ENCODE measurements around the gene SLC9A9. TPM values are rescaled to one million over a fixed set of nuclear protein-coding genes. Genes with fewer than 3 reads are reported as not detected.

The SLC9A9 gene
- total RNA-seq, 1 experiment from 2014 or later: not detected

DNA sequence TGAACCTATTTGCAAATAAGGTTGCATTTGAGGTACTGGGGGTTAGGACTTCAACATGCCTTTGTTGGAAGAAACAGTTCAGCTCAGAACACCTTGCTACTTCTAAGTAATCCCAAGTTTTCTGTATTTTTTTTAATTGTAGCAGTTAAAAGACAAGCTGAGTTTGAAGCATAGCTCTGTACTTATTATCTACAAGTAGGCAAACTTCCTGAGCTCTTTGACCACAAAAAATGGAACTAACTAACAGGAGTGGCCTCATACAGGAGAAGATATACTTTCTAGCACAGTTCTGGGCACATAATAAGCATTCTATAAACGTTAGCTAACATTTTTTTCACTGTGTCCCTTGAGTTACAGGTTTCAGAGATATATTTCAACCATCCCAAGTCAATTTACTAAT is 569.5 kb downstream of the SLC9A9 start:
- H3K4me3 Mint-ChIP-seq (ENCODE audit: unreplicated experiment): no peak overlapping the region
- TF ChIP-seq, protein P1, sequence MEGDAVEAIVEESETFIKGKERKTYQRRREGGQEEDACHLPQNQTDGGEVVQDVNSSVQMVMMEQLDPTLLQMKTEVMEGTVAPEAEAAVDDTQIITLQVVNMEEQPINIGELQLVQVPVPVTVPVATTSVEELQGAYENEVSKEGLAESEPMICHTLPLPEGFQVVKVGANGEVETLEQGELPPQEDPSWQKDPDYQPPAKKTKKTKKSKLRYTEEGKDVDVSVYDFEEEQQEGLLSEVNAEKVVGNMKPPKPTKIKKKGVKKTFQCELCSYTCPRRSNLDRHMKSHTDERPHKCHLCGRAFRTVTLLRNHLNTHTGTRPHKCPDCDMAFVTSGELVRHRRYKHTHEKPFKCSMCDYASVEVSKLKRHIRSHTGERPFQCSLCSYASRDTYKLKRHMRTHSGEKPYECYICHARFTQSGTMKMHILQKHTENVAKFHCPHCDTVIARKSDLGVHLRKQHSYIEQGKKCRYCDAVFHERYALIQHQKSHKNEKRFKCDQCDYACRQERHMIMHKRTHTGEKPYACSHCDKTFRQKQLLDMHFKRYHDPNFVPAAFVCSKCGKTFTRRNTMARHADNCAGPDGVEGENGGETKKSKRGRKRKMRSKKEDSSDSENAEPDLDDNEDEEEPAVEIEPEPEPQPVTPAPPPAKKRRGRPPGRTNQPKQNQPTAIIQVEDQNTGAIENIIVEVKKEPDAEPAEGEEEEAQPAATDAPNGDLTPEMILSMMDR (IDR thresholded peaks at IDR 0.05; ENCODE audit: insufficient read depth in 1 of 2, low read depth in 1 of 2, low read length in 1 of 2, severe bottlenecking in 1 of 2, unreplicated experiment in 1 of 2): no peak
- no peaks in the 10 kb centered on the region for H3K4me1 Mint-ChIP-seq (ENCODE audit: low read depth, unreplicated experiment)
- H3K27me3 ChIP-seq (replicated peaks; ENCODE audit: control insufficient read depth, insufficient read depth, low read length): no peaks in the 10 kb centered on the region; the same call in 1 of the 2 replicates
- POLR2A ChIA-PET: no interaction called here
- no peak overlapping the region for H3K4me3 ChIP-seq (ENCODE audit: low read depth, low read length)
- BruUV-seq (replicated peaks): no TSS peak
- peaks cover 10% of the 10 kb centered on the region for H3K27me3 Mint-ChIP-seq (ENCODE audit: insufficient read depth, unreplicated experiment)
- no peak for DNase-seq
- intact Hi-C loops (cut with micrococcal nuclease; ENCODE audit: unreplicated experiment): no loop called here
- H3K36me3 Mint-ChIP-seq (ENCODE audit: insufficient read depth, unreplicated experiment): no peaks in the 10 kb centered on the region
- H3K27ac Mint-ChIP-seq (ENCODE audit: unreplicated experiment): no peak overlapping the region
- no peaks in the 10 kb centered on the region for H3K4me1 ChIP-seq
- H3K36me3 ChIP-seq (ENCODE audit: control insufficient read depth, insufficient read depth, low read length): no peaks in the 10 kb centered on the region
- no peaks in the 10 kb centered on the region for H3K9me3 Mint-ChIP-seq (ENCODE audit: unreplicated experiment)
- H3K9me3 ChIP-seq: no peaks in the 10 kb centered on the region
- CTCF ChIA-PET: no interaction called here

DNA sequence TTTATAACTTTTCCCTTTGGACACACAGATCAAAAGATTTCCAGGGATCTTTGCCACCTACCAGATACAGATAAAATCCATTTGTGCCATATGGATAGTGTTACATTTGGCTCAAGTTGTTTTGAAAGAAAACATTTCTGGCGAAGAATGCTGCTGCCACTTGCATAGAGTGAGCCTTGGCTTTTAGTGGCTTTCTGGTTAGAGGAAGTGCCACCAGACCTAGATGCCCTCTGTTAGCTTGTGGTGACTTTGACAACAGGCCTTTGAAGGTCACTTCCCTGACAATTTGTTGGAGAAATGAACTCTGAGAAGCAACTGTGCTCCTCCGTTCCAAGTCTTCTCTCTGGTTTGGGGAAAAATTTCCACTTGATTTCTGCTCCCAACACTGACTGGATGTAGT is 570.7 kb downstream of the SLC9A9 start:
- Mint-ChIP-seq H3K9me3 (ENCODE audit: unreplicated experiment) (no peaks in the 10 kb centered on the region), H3K4me1 (ENCODE audit: low read depth, unreplicated experiment) (no peaks in the 10 kb centered on the region), H3K4me3 (ENCODE audit: unreplicated experiment) (no peak overlapping the region), H3K27me3 (ENCODE audit: insufficient read depth, unreplicated experiment) (peaks cover 10% of the 10 kb centered on the region), H3K36me3 (ENCODE audit: insufficient read depth, unreplicated experiment) (no peaks in the 10 kb centered on the region), H3K27ac (ENCODE audit: unreplicated experiment) (no peak overlapping the region)
- H3K4me1 ChIP-seq: no peaks in the 10 kb centered on the region
- intact Hi-C loops (cut with micrococcal nuclease; ENCODE audit: unreplicated experiment): no loop called here
- no peaks in the 10 kb centered on the region for H3K36me3 ChIP-seq (ENCODE audit: control insufficient read depth, insufficient read depth, low read length)
- no peak overlapping the region for H3K4me3 ChIP-seq (ENCODE audit: low read depth, low read length)
- CTCF ChIA-PET: no interaction called here
- H3K9me3 ChIP-seq: no peaks in the 10 kb centered on the region
- H3K27me3 ChIP-seq (replicated peaks; ENCODE audit: control insufficient read depth, insufficient read depth, low read length): no peaks in the 10 kb centered on the region; the same call in 1 of the 2 replicates
- no peak for DNase-seq
- BruUV-seq (replicated peaks): no TSS peak
- POLR2A ChIA-PET: no interaction called here
- TF ChIP-seq, protein P1 (IDR thresholded peaks at IDR 0.05; ENCODE audit: insufficient read depth in 1 of 2, low read depth in 1 of 2, low read length in 1 of 2, severe bottlenecking in 1 of 2, unreplicated experiment in 1 of 2): no peak

DNA sequence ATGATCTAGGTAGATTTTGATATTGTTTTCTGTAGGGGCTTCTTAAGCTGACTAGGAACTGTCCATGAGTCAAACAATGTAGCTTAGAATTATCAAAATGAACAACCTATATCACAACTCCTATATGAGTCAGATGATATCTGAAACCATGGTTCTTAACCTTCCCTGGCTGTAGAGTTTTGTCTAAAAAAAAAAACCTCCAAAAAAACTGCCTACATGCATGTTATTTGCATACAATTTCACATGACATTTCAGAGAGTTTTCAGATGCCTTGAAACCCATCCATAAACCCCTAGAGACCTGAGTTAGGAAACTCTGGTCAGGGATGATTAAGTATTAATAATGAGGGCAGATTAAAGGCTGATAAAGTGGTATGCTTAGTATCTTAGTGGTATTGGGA is 571.7 kb downstream of the SLC9A9 start:
- intact Hi-C loops (cut with micrococcal nuclease; ENCODE audit: unreplicated experiment): no loop called here
- no peaks in the 10 kb centered on the region for H3K36me3 Mint-ChIP-seq (ENCODE audit: insufficient read depth, unreplicated experiment)
- Histone ChIP-seq H3K36me3 (ENCODE audit: control insufficient read depth, insufficient read depth, low read length) (no peaks in the 10 kb centered on the region), H3K27me3 (replicated peaks; ENCODE audit: control insufficient read depth, insufficient read depth, low read length) (no peaks in the 10 kb centered on the region; the same call in 1 of the 2 replicates), H3K9me3 (no peaks in the 10 kb centered on the region), H3K4me3 (ENCODE audit: low read depth, low read length) (no peak overlapping the region), H3K4me1 (no peaks in the 10 kb centered on the region)
- no peaks in the 10 kb centered on the region for H3K4me1 Mint-ChIP-seq (ENCODE audit: low read depth, unreplicated experiment)
- DNase-seq: no peak
- no peak overlapping the region for H3K27ac Mint-ChIP-seq (ENCODE audit: unreplicated experiment)
- BruUV-seq (replicated peaks): no TSS peak
- ChIA-PET POLR2A (no interaction called here), CTCF (no interaction called here)
- TF ChIP-seq, protein P1 (IDR thresholded peaks at IDR 0.05; ENCODE audit: insufficient read depth in 1 of 2, low read depth in 1 of 2, low read length in 1 of 2, severe bottlenecking in 1 of 2, unreplicated experiment in 1 of 2): no peak
- H3K27me3 Mint-ChIP-seq (ENCODE audit: insufficient read depth, unreplicated experiment): peaks cover 10% of the 10 kb centered on the region
- no peak overlapping the region for H3K4me3 Mint-ChIP-seq (ENCODE audit: unreplicated experiment)
- H3K9me3 Mint-ChIP-seq (ENCODE audit: unreplicated experiment): no peaks in the 10 kb centered on the region
